ENCODE measurements around the gene MRPL39. TPM values are rescaled to one million over a fixed set of nuclear protein-coding genes. Genes with fewer than 3 reads are reported as not detected.

Gene MRPL39
- polyA plus RNA-seq, 1 of the 3 experiments (the other 2 are of a cell fraction) = 26.9 TPM

- H3K4me1 ChIP-seq (ENCODE audit: control insufficient read depth in 1 of 2, insufficient read depth in 2 of 2, low read depth in 1 of 2, low read length in 1 of 2) = no peaks in the 10 kb centered on the region
- DNase-seq = no peak
- peaks cover 0 to 6% of the 10 kb centered on the region in 2 experiments for H3K36me3 ChIP-seq (replicated peaks in 1 of 2; ENCODE audit: control insufficient read depth in 1 of 2, insufficient read depth in 2 of 2, low read length in 1 of 2)
- no peaks in the 10 kb centered on the region for H3K79me2 ChIP-seq (ENCODE audit: insufficient read depth)
- H3K27ac ChIP-seq (ENCODE audit: low read depth in 2 of 2, low read length in 1 of 2) = no peak overlapping the region
- no peaks in the 10 kb centered on the region for H3K27me3 ChIP-seq (ENCODE audit: insufficient read depth)
- H3K4me3 ChIP-seq (ENCODE audit: low read depth in 2 of 2, low read length in 1 of 2) = no peak overlapping the region
- H3F3A ChIP-seq (replicated peaks; ENCODE audit: insufficient read depth) = no peaks in the 10 kb centered on the region
- ChIA-PET POLR2A (no interaction called here), CTCF (no interaction called here)
- H2AFZ ChIP-seq (ENCODE audit: low read depth) = no peak overlapping the region
- no peak overlapping the region for H3K4me2 ChIP-seq
- H4K20me1 ChIP-seq (ENCODE audit: insufficient read depth) = no peaks in the 10 kb centered on the region
- H3K9ac ChIP-seq = no peak overlapping the region
- WGBS (ENCODE audit: low lambda C conversion rate) = 69% methylated on average over 2 of the region's 2 CpGs
- no peaks in the 10 kb centered on the region for H3K9me2 ChIP-seq
- H3K9me3 ChIP-seq = peaks cover 11% of the 10 kb centered on the region; the same call in 1 of the 2 replicates
- no peak for TF ChIP-seq YY1 (IDR thresholded peaks at IDR 0.05; ENCODE audit: low read depth)
- TF ChIP-seq, protein P1, sequence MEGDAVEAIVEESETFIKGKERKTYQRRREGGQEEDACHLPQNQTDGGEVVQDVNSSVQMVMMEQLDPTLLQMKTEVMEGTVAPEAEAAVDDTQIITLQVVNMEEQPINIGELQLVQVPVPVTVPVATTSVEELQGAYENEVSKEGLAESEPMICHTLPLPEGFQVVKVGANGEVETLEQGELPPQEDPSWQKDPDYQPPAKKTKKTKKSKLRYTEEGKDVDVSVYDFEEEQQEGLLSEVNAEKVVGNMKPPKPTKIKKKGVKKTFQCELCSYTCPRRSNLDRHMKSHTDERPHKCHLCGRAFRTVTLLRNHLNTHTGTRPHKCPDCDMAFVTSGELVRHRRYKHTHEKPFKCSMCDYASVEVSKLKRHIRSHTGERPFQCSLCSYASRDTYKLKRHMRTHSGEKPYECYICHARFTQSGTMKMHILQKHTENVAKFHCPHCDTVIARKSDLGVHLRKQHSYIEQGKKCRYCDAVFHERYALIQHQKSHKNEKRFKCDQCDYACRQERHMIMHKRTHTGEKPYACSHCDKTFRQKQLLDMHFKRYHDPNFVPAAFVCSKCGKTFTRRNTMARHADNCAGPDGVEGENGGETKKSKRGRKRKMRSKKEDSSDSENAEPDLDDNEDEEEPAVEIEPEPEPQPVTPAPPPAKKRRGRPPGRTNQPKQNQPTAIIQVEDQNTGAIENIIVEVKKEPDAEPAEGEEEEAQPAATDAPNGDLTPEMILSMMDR (IDR thresholded peaks at IDR 0.05) = no peak
- TF ChIP-seq RCOR1 (IDR thresholded peaks at IDR 0.05; ENCODE audit: low read length) = no peak
- no peak for TF ChIP-seq CHD2 (IDR thresholded peaks at IDR 0.05; ENCODE audit: low read length, partially characterized antibody)
- TF ChIP-seq EZH2phosphoT487 (IDR thresholded peaks at IDR 0.05; ENCODE audit: borderline replicate concordance, low read depth) = no peak
- no peak for TF ChIP-seq ELF1 (IDR thresholded peaks at IDR 0.05)
- no peak for TF ChIP-seq TEAD4 (IDR thresholded peaks at IDR 0.05; ENCODE audit: borderline replicate concordance, insufficient read depth)
- no peak for TF ChIP-seq SIN3A (IDR thresholded peaks at IDR 0.05; ENCODE audit: borderline replicate concordance, low read depth, low read length)
- TF ChIP-seq RFX5 (IDR thresholded peaks at IDR 0.05; ENCODE audit: low read length) = no peak
- TF ChIP-seq FOSL2 (IDR thresholded peaks at IDR 0.05; ENCODE audit: borderline replicate concordance, low read depth) = no peak
- no peak for TF ChIP-seq TCF12 (IDR thresholded peaks at IDR 0.05)
- no peak for TF ChIP-seq MEF2A (IDR thresholded peaks at IDR 0.05; ENCODE audit: borderline replicate concordance, low read depth)
- no peak for TF ChIP-seq REST (IDR thresholded peaks at IDR 0.05; ENCODE audit: low read depth, low read length)
- TF ChIP-seq, protein P2, sequence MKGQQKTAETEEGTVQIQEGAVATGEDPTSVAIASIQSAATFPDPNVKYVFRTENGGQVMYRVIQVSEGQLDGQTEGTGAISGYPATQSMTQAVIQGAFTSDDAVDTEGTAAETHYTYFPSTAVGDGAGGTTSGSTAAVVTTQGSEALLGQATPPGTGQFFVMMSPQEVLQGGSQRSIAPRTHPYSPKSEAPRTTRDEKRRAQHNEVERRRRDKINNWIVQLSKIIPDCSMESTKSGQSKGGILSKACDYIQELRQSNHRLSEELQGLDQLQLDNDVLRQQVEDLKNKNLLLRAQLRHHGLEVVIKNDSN (IDR thresholded peaks at IDR 0.05; ENCODE audit: borderline replicate concordance, low read depth) = no peak
- TF ChIP-seq RAD21 (IDR thresholded peaks at IDR 0.05; ENCODE audit: low read length) = no peak
- TF ChIP-seq FOXM1 (IDR thresholded peaks at IDR 0.05; ENCODE audit: low read depth) = no peak
- no peak for TF ChIP-seq FOXJ3 (CRISPR knock-in tag; IDR thresholded peaks at IDR 0.05)
Measured at GRCh38 chr21:25535849-25536248, 71.4 kb downstream of the MRPL39 start.

Other genes starting within 250 kb of the MRPL39 start
- gene JAM2, start 31.8 kb upstream of the MRPL39 start, polyA plus RNA-seq (2012; rRNA removed) = 8.3 and 8.4 TPM in 2 replicates
- gene ATP5PF, start 127.4 kb upstream of the MRPL39 start, polyA plus RNA-seq (2012; rRNA removed) = 277 and 307 TPM in 2 replicates
- 6.2 and 7.9 TPM in 2 replicates for gene GABPA, start 127.5 kb upstream of the MRPL39 start, polyA plus RNA-seq (2012; rRNA removed)